ENCODE data around the gene ZC3H4. TPM values are rescaled to one million over a fixed set of nuclear protein-coding genes. Genes with fewer than 3 reads are reported as not detected.
"Not testable (repeated sequence)": the region's sequence is repeated elsewhere in the genome, so short reads cannot be mapped to it uniquely, and the experiment has no call there.

Gene ZC3H4
- total RNA-seq, 2 donors from 2014 or later = 49.8 to 112 TPM

- not testable (repeated sequence) for DNase-seq (ENCODE audit: low spot score in 2 of 2); H3K9me3 Mint-ChIP-seq; H3K27ac Mint-ChIP-seq; ATAC-seq
- peaks cover 8 to 18% of the 10 kb centered on the region in 2 donors for H3K36me3 Mint-ChIP-seq
Measured at GRCh38 chr19:47101116-47101515, 12.5 kb downstream of the ZC3H4 start.

- ATAC-seq = peak in 1 of 2 donors; percentile 47
- H3K27ac Mint-ChIP-seq = peak overlapping the region in 1 of 2 donors; percentile 86
Measured at GRCh38 chr19:47100290-47100689, 13.3 kb downstream of the ZC3H4 start.

GRCh38 chr19:47099576-47100050 lies 14.0 kb downstream of the ZC3H4 start:
- ATAC-seq (no peak), DNase-seq (ENCODE audit: low spot score in 2 of 2) (no peak)
- Mint-ChIP-seq H3K9me3 (no peaks in the 10 kb centered on the region), H3K27ac (peak overlapping the region in 1 of 2 donors; percentile 74), H3K36me3 (peaks cover 1 to 11% of the 10 kb centered on the region in 2 donors)

More at GRCh38 chr19:47100290-47100689, 13.3 kb downstream of the ZC3H4 start:
- H3K9me3 Mint-ChIP-seq = no peaks in the 10 kb centered on the region
- DNase-seq (ENCODE audit: low spot score in 2 of 2) = no peak
- peaks cover under 1 to 10% of the 10 kb centered on the region in 2 donors for H3K36me3 Mint-ChIP-seq

- peaks cover 6 to 21% of the 10 kb centered on the region in 2 donors for H3K36me3 Mint-ChIP-seq
- no peaks in the 10 kb centered on the region for H3K9me3 Mint-ChIP-seq
- no peak for DNase-seq (ENCODE audit: low spot score in 2 of 2)
- no peak for ATAC-seq
- H3K27ac Mint-ChIP-seq = peak overlapping the region; percentile 87 to 99
Measured at GRCh38 chr19:47098608-47099007, 15.0 kb downstream of the ZC3H4 start.

GRCh38 chr19:47097396-47098201 lies 16.0 kb downstream of the ZC3H4 start:
- ATAC-seq (no peak), DNase-seq (ENCODE audit: low spot score in 2 of 2) (no peak)
- Mint-ChIP-seq H3K9me3 (no peaks in the 10 kb centered on the region), H3K36me3 (peaks cover 6 to 23% of the 10 kb centered on the region in 2 donors), H3K27ac (peak overlapping the region; percentile 87 to 99)

GRCh38 chr19:47096721-47097120 lies 16.9 kb downstream of the ZC3H4 start:
- DNase-seq (ENCODE audit: low spot score in 2 of 2) (no peak), ATAC-seq (no peak)
- Mint-ChIP-seq H3K9me3 (no peaks in the 10 kb centered on the region), H3K27ac (peak overlapping the region; percentile 99 to 100), H3K36me3 (peaks cover 6 to 27% of the 10 kb centered on the region in 2 donors)

GRCh38 chr19:47096100-47096704 lies 17.4 kb downstream of the ZC3H4 start:
- Mint-ChIP-seq H3K36me3 (peaks cover 6 to 30% of the 10 kb centered on the region in 2 donors), H3K27ac (peak overlapping the region; percentile 99 to 100), H3K9me3 (no peaks in the 10 kb centered on the region)
- DNase-seq (ENCODE audit: low spot score in 2 of 2) (no peak), ATAC-seq (no peak)

GRCh38 chr19:47095476-47096099 lies 18.0 kb downstream of the ZC3H4 start:
- peaks cover 9 to 35% of the 10 kb centered on the region in 2 donors for H3K36me3 Mint-ChIP-seq
- H3K27ac Mint-ChIP-seq = peak overlapping the region; percentile 99 to 100
- no peak for ATAC-seq
- H3K9me3 Mint-ChIP-seq = no peaks in the 10 kb centered on the region
- DNase-seq (ENCODE audit: low spot score in 2 of 2) = no peak

GRCh38 chr19:47094557-47095475 lies 18.8 kb downstream of the ZC3H4 start:
- DNase-seq (ENCODE audit: low spot score in 2 of 2) (peak; percentile 54 to 80), ATAC-seq (peak; percentile 83 to 87)
- Mint-ChIP-seq H3K9me3 (no peaks in the 10 kb centered on the region), H3K27ac (peak overlapping the region; percentile 99 to 100), H3K36me3 (peaks cover 17 to 43% of the 10 kb centered on the region in 2 donors)

- peak; percentile 36 to 49 for ATAC-seq
- peak overlapping the region; percentile 72 to 99 for H3K27ac Mint-ChIP-seq
- peak in 1 of 2 donors; percentile 31 for DNase-seq (ENCODE audit: low spot score in 2 of 2)
- H3K36me3 Mint-ChIP-seq = peaks cover 17 to 47% of the 10 kb centered on the region in 2 donors
- H3K9me3 Mint-ChIP-seq = no peaks in the 10 kb centered on the region
Measured at GRCh38 chr19:47093841-47094240, 19.7 kb downstream of the ZC3H4 start.

GRCh38 chr19:47093254-47093653 lies 20.3 kb downstream of the ZC3H4 start:
- DNase-seq (ENCODE audit: low spot score in 2 of 2) (no peak), ATAC-seq (no peak)
- Mint-ChIP-seq H3K27ac (peak overlapping the region; percentile 72 to 99), H3K9me3 (no peaks in the 10 kb centered on the region), H3K36me3 (peaks cover 17 to 47% of the 10 kb centered on the region in 2 donors)

GRCh38 chr19:47089767-47090350 lies 23.7 kb downstream of the ZC3H4 start:
- Mint-ChIP-seq H3K27ac (peak overlapping the region in 1 of 2 donors; percentile 34), H3K36me3 (peaks cover 17 to 61% of the 10 kb centered on the region in 2 donors), H3K9me3 (no peaks in the 10 kb centered on the region)
- no peak for ATAC-seq
- no peak for DNase-seq (ENCODE audit: low spot score in 2 of 2)

GRCh38 chr19:47086280-47086679 lies 27.3 kb downstream of the ZC3H4 start:
- peaks cover 11 to 30% of the 10 kb centered on the region in 2 donors for H3K36me3 Mint-ChIP-seq

GRCh38 chr19:47084879-47085439 lies 28.6 kb downstream of the ZC3H4 start:
- Mint-ChIP-seq H3K36me3 (peaks cover 1 to 19% of the 10 kb centered on the region in 2 donors), H3K9me3 (no peaks in the 10 kb centered on the region), H3K27ac (peak overlapping the region; percentile 72 to 74)
- ATAC-seq (no peak), DNase-seq (ENCODE audit: low spot score in 2 of 2) (no peak)

More at GRCh38 chr19:47086280-47086679, 27.3 kb downstream of the ZC3H4 start:
- H3K9me3 Mint-ChIP-seq = no peaks in the 10 kb centered on the region
- ATAC-seq (no peak), DNase-seq (ENCODE audit: low spot score in 2 of 2) (no peak)
- H3K27ac Mint-ChIP-seq = peak overlapping the region; percentile 84 to 86

GRCh38 chr19:47082493-47082892 lies 31.1 kb downstream of the ZC3H4 start:
- ATAC-seq (no peak), DNase-seq (ENCODE audit: low spot score in 2 of 2) (no peak)
- H3K27ac Mint-ChIP-seq = no peak overlapping the region
- H3K36me3 Mint-ChIP-seq = peaks cover 0 to 12% of the 10 kb centered on the region in 2 donors
- no peaks in the 10 kb centered on the region for H3K9me3 Mint-ChIP-seq

All from activated naive CD4-positive, alpha-beta T cell treated with anti-CD3 and anti-CD28 coated beads, Interleukin-2, amount 50 U/mL, for 72 hours (primary cell).